ENCODE measurements around the gene CENPK. TPM values are rescaled to one million over a fixed set of nuclear protein-coding genes. Genes with fewer than 3 reads are reported as not detected.
"Not testable (repeated sequence)": the region's sequence is repeated elsewhere in the genome, so short reads cannot be mapped to it uniquely, and the experiment has no call there.

Gene CENPK
- total RNA-seq, 1 donor from 2014 or later = 2.0 TPM

DNA sequence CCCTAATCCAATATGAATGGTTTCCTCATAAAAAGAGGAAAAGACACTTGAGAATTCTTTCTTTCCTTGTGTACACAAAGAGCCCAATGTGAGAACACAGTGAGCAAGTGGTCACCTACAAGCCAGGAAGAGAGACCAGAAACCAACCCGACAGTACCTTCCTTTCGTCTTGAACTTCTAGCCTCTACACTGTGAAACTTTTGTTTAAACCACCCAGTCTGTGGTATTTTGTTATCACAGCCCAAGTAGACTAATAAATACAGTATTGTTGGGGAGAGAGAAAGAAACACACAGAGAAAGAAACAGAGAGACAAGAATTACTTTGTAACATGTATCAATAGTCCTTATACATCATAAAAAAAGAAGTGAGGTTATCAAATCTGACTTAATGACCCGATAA, 37.2 kb downstream of the CENPK start:
- intact Hi-C loops (cut with DNase I) = no loop called here
- DNase-seq (ENCODE audit: missing footprints) = no peak
- ATAC-seq = no peak

DNA sequence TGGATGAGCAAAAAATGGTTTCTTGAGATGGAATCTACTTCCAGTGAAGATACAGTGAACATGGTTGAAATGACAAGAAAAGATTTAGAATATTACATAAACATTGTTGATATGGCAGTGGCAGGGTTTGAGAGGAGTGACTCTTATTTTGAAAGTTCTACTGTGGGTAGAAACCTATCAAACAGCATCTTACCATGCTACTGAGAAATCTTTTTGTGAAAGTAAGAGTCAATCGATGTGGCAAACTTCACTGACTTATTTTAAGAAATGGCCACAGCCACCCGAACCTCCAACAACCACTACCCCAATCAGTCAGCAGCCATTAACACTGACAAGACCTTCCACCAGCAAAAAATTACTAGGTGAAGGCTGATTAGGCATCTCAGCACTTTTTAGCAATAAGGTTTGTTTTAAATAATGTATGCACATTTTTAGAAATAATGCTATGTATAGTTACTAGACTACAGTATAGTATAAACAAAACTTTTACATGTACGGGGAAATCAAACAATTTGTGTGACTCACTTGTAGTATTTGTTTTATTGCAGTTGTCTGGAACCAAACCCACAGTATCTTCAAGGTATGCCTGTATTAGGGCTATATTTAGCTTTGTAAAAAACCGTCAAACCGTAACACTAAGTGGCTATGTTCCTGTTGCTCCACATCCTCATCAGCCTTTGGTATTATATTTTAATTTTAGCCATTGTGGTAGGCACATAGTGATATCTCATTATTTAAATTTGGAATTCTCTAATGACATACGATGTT, 50.6 kb downstream of the CENPK start:
- DNase-seq (ENCODE audit: missing footprints) (no peak), ATAC-seq (no peak)
- intact Hi-C loops (cut with DNase I) = no loop called here

- ATAC-seq (no peak), DNase-seq (ENCODE audit: missing footprints) (no peak)
- intact Hi-C loops (cut with DNase I) = no loop called here
Measured at GRCh38 chr5:65508978-65509377, 54.0 kb downstream of the CENPK start.

GRCh38 chr5:65506961-65507360, 56.0 kb downstream of the CENPK start:
- intact Hi-C loops (cut with DNase I) = no loop called here
- ATAC-seq (no peak), DNase-seq (ENCODE audit: missing footprints) (no peak)

DNA sequence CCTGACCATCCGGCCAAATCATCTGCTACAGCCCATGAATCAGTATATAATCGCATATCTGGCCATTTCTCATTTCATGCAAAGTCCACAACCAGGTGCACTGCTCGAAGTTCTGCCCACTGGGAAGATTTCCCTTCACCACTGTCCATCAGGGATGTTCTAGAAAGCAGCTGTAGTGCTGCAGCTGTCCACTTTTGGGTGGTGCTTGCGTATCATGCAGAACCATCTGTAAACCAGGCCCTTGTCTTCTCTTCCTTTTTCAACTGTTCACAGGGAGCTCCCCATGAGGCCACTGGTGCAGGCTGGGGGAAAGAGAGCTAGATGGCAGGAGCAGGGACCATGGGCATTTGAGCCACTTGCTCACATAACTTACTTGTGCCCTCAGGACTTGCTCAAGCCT, 73.8 kb downstream of the CENPK start:
- intact Hi-C loops (cut with DNase I) = loop anchor here (10.0 kb wide), 1 partner anchor 854 kb away; no protein-coding TSS in a partner anchor
- DNase-seq (ENCODE audit: missing footprints) (no peak), ATAC-seq (no peak)

GRCh38 chr5:65488038-65488687, 74.8 kb downstream of the CENPK start:
- ATAC-seq; DNase-seq (ENCODE audit: missing footprints): not testable (repeated sequence)
- intact Hi-C loops (cut with DNase I) = loop anchor here (10.0 kb wide), 1 partner anchor 853 kb away; no protein-coding TSS in a partner anchor

DNA sequence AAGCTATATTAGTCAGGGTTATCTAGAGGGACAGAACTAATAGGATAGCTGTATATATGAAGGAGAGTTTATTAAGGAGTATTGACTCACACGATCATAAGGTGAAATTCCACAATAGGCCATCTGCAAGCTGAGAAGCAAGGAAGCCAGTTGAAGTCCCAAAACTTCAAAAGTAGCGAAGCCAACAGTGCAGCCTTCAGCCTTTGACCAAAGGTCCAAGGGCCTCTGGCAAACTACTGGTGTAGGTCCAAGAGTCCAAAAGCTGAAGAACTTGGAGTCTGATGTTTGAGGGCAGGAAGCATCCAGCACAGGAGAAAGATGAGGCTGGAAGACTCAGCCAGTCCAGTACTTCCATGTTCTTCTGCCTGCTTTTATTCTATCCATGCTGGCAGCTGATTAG, 76.2 kb downstream of the CENPK start:
- not testable (repeated sequence) for ATAC-seq
- intact Hi-C loops (cut with DNase I) = loop anchor here (10.0 kb wide), 1 partner anchor 852 kb away; no protein-coding TSS in a partner anchor

DNA sequence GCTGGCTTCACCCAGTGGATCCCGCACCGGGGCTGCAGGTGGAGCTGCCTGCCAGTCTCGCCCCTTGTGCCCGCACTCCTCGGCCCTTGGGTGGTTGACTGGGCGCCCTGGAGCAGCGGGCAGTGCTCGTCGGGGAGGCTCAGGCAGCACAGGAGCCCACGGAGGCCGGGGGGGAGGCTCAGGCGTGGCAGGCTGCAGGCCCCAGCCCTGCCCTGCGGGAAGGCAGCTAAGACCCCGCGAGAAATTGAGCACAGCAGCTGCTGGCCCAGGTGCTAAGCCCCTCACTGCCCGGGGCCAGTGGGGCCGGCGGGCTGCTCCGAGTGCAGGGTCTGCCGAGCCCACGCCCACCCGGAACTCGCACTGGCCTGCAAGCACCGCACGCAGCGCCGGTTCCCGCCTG, 77.6 kb downstream of the CENPK start:
- ATAC-seq = no peak
- intact Hi-C loops (cut with DNase I) = loop anchor here (10.0 kb wide), 1 partner anchor 851 kb away; no protein-coding TSS in a partner anchor

More for the DNA sequence above, 76.2 kb downstream of the CENPK start:
- not testable (repeated sequence) for DNase-seq (ENCODE audit: missing footprints)

DNA sequence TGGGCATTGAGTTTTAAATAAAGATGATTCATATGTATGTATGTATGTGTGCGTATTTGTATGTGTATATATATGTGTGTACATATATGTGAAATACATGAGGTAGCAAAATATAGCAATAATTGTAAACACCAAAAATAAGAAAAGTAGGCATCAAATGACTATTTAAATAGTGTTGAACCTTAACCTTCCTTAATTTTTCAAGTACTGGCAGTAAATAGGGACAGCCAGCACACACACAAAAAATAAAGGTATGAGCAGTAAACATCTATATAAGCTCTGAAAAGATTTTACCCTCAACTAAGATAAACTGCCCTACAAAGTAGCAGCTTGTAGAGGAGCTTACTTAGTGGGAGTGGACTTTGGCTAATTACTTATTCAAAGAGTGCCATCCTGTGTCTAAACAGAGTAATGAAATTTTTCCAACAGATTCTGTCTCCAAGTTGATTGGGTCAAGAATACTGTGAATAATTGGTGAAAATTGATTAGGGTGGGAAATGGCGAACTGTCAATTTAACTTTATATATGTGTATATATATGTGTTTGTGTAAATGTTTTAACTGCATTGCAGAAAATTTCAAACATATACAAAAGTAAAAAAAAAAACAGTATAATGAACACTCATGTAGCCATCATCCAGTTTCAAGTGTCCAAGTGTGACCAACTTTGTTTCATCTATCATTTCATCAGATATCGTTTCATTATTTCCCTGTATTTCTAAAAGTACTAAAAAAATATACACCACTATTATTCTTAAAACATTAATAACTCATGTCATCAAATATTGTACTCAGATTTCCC, 79.2 kb downstream of the CENPK start:
- ATAC-seq (peak; percentile 72), DNase-seq (ENCODE audit: missing footprints) (no peak)
- intact Hi-C loops (cut with DNase I) = loop anchor here (1.0 to 10.0 kb wide), 6 partner anchors 271 to 849 kb away; no protein-coding TSS in a partner anchor

More for the DNA sequence above, 77.6 kb downstream of the CENPK start:
- DNase-seq (ENCODE audit: missing footprints) = no peak

- intact Hi-C loops (cut with DNase I) = loop anchor here (1.0 to 10.0 kb wide), 7 partner anchors 271 to 848 kb away; no protein-coding TSS in a partner anchor
- DNase-seq (ENCODE audit: missing footprints) (no peak), ATAC-seq (peak; percentile 49)
Measured at GRCh38 chr5:65482736-65483545, 80.0 kb downstream of the CENPK start.

DNA sequence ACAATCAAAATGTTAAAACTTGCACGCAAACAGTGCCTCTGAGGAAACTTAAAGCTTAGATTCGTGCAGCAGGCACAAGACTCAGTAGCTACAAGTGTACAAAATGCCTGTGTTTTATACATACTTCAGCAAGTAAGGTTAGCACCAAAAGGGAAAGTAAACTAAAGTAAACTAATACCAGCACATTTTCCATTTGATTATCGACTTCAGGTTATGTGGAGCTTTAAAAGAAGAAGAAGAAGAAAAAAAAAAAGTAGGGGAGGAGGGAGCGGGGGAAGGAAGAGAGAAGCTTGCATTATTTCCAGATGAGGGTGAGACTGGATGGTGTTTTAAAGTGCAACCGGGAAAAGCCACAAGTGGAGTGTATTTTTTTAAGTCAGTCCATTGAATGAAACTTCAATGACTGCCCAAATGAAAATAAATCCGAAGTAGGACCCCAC, 80.7 kb downstream of the CENPK start:
- intact Hi-C loops (cut with DNase I) = loop anchor here (1.0 to 10.0 kb wide), 5 partner anchors 270 to 848 kb away; no protein-coding TSS in a partner anchor
- DNase-seq (ENCODE audit: missing footprints) (no peak), ATAC-seq (no peak)

- intact Hi-C loops (cut with DNase I) = loop anchor here (1.0 to 10.0 kb wide), 5 partner anchors 269 to 847 kb away; no protein-coding TSS in a partner anchor
- DNase-seq (ENCODE audit: missing footprints) (peak; percentile 93), ATAC-seq (peak; percentile 96)
Measured at GRCh38 chr5:65481635-65482295, 81.2 kb downstream of the CENPK start, which contains the start of gene ADAMTS6. TSS of gene ADAMTS6 (minus strand) at chr5:65481920. CDS start at chr5:65473673, 8,247 bp downstream.

DNA sequence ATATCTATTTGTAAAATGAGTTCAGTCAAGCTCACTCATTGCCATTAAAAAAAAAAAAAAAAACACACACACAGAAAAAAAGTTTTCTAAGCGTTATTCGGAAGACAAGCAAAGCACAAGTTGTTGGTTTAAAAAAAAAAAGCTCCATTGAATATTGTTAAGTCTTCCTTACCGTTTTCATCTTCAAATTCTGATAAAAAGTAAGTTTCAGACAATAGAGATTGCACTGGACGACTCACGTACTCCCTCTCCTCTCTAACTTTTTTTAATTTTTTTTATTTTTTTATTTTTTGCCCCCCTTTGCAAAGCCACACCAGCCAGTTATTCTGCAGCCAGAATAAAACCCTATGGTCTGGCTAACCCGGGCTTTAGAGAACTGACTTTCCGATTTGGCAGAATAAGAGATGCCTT, 81.8 kb downstream of the CENPK start:
- intact Hi-C loops (cut with DNase I) = loop anchor here (5.0 to 10.0 kb wide), 4 partner anchors 269 to 846 kb away; no protein-coding TSS in a partner anchor
- ATAC-seq (no peak), DNase-seq (ENCODE audit: missing footprints) (no peak)

DNA sequence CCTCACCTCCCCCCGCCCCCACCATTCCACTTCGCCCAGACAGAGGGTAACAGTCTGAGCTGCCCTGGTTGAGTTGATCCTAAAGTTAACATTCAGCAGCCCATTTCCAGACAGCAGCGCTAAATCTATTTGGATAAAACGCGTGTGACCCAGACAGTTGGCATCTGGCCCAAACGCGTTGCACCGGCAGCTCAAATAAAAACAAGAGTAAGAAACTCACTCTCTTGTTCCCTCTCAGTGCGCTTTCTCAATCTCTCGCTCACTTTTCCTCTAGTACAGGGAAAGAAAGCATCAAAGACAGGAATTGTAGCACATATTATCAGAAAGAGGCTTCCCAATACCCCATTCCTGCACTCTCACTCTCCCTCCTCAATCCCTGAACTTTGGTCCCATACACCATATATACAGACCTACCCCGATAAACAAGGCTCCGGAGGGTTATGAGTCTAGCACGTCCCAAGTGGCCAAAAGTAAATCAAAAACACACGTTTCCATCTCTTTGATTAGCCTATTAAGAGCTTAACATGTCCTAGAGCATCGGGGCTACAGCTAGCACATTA, 82.6 kb downstream of the CENPK start:
- ATAC-seq (peak; percentile 20), DNase-seq (ENCODE audit: missing footprints) (peak; percentile 82)
- intact Hi-C loops (cut with DNase I) = loop anchor here (5.0 to 10.0 kb wide), 4 partner anchors 268 to 846 kb away; no protein-coding TSS in a partner anchor

DNA sequence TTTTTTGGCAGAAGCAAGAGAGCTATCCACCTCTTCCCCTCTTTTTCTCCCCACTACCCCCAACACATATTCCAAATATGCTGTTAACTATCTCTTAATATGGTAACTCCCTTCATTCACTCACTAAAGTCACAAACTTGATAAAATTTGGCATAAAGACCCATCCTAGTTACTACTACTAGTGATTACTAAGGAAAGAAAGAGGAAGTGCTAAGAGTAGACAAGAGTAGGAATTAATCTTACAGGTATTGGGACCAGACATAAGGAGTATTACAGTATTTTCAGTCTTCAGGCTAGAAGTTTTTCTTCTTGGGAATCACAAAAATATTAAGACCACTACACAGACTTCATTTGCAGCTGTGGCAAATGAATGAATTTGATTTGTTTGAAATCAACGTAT, 83.4 kb downstream of the CENPK start:
- DNase-seq (ENCODE audit: missing footprints) = no peak
- intact Hi-C loops (cut with DNase I) = no loop called here
- ATAC-seq = no peak

- DNase-seq (ENCODE audit: missing footprints) (no peak), ATAC-seq (no peak)
- intact Hi-C loops (cut with DNase I) = no loop called here
Measured at GRCh38 chr5:65478336-65478735, 84.6 kb downstream of the CENPK start.

- ATAC-seq = no peak
- intact Hi-C loops (cut with DNase I) = no loop called here
- no peak for DNase-seq (ENCODE audit: missing footprints)
Measured at GRCh38 chr5:65475895-65476294, 87.1 kb downstream of the CENPK start.
